T-helper 2 cell treated with Interferon-gamma antibody and Interleukin-4, amounts not matched to agents 100 ng/mL and 5 ng/mL, for 36 hours (primary cell): ENCODE results near the gene NELL1. TPM values are rescaled to one million over a fixed set of nuclear protein-coding genes. Genes with fewer than 3 reads are reported as not detected.

Experiments used
- intact Hi-C: fragments of 100-400 bp; cut with micrococcal nuclease; formaldehyde crosslinking; loops from one replicate; pipeline ENCODE4 v1.15.1; 2023
- total RNA-seq: library from RNA; stranded (reverse); gene quantifications from 2 replicates; pipeline ENCODE4 v1.2.3, GENCODE V29; 2022

NELL1 gene
- not detected in 2 replicates for total RNA-seq

GRCh38 chr11:20668844-20669819 lies at the start of gene NELL1:
Gene NELL1 (plus strand): TSS chr11:20669586.
- intact Hi-C loops, result no loop called here

GRCh38 chr11:20620988-20621387 lies 48.4 kb upstream of the NELL1 start:
- intact Hi-C loops, result no loop called here

GRCh38 chr11:20621679-20622078 lies 47.7 kb upstream of the NELL1 start:
- intact Hi-C loops, result no loop called here

- intact Hi-C loops, result no loop called here
These were observed 46.1 kb upstream of the NELL1 start for GRCh38 chr11:20623252-20623651.

- intact Hi-C loops, result no loop called here
These were observed 43.1 kb upstream of the NELL1 start for GRCh38 chr11:20626279-20626678.

GRCh38 chr11:20627026-20627425 lies 42.4 kb upstream of the NELL1 start:
- intact Hi-C loops, result no loop called here

GRCh38 chr11:20627701-20628100 lies 41.7 kb upstream of the NELL1 start:
- intact Hi-C loops, result no loop called here

GRCh38 chr11:20631519-20632168 lies 37.7 kb upstream of the NELL1 start:
- intact Hi-C loops, result no loop called here

GRCh38 chr11:20632169-20632532 lies 37.2 kb upstream of the NELL1 start:
- intact Hi-C loops, result no loop called here

- intact Hi-C loops, result no loop called here
These were observed 35.3 kb upstream of the NELL1 start for GRCh38 chr11:20634044-20634443.

- intact Hi-C loops, result no loop called here
These were observed 34.6 kb upstream of the NELL1 start for GRCh38 chr11:20634781-20635180.

GRCh38 chr11:20638074-20638473 lies 31.3 kb upstream of the NELL1 start:
- intact Hi-C loops, result no loop called here

GRCh38 chr11:20639688-20640087 lies 29.7 kb upstream of the NELL1 start:
- intact Hi-C loops, result no loop called here

- intact Hi-C loops, result no loop called here
These were observed 29.0 kb upstream of the NELL1 start for GRCh38 chr11:20640401-20640800.

- intact Hi-C loops, result no loop called here
These were observed 25.0 kb upstream of the NELL1 start for GRCh38 chr11:20644360-20644759.

- intact Hi-C loops, result loop anchor here (2.0 kb wide), 1 partner anchor 863 kb away; no protein-coding TSS in a partner anchor
These were observed 21.3 kb upstream of the NELL1 start for GRCh38 chr11:20647976-20648565.

GRCh38 chr11:20652150-20652806 lies 17.1 kb upstream of the NELL1 start:
- intact Hi-C loops, result no loop called here

GRCh38 chr11:20654038-20654437 lies 15.3 kb upstream of the NELL1 start:
- intact Hi-C loops, result no loop called here

GRCh38 chr11:20656901-20657300 lies 12.5 kb upstream of the NELL1 start:
- intact Hi-C loops, result no loop called here

GRCh38 chr11:20658135-20658534 lies 11.3 kb upstream of the NELL1 start:
- intact Hi-C loops, result no loop called here

- intact Hi-C loops, result no loop called here
These were observed 7.9 kb upstream of the NELL1 start for GRCh38 chr11:20661445-20661844.

GRCh38 chr11:20661850-20662249 lies 7.5 kb upstream of the NELL1 start:
- intact Hi-C loops, result no loop called here
